Activated T-helper 2 cell treated with anti-CD3 and anti-CD28 coated beads, Interferon-gamma antibody, Interleukin-2, Interleukin-4, amounts not matched to agents 10 μg/mL and 5 μg/mL and 100 μg/mL, durations not matched to agents 14 hours and 24 hours and 36 hours (primary cell): Measurements from ENCODE around the gene TANGO6. TPM values are rescaled to one million over a fixed set of nuclear protein-coding genes. Genes with fewer than 3 reads are reported as not detected.
A peak's percentile ranks its signal among the peaks of the same experiment; 100 is the strongest.

Source experiments
- DNase-seq: peaks from one replicate; pipeline ENCODE4 v3.0.0; 2021; ENCODE audit warnings: low spot score
- H3K27ac Mint-ChIP-seq: one replicate; pipeline ENCODE4 v1.8.0; 2021; ENCODE audit warnings: mixed read lengths
- H3K27me3 Mint-ChIP-seq: one replicate; pipeline ENCODE4 v1.8.0; 2021; ENCODE audit warnings: low read depth, mixed read lengths
- H3K36me3 Mint-ChIP-seq: one replicate; pipeline ENCODE4 v1.8.0; 2021; ENCODE audit warnings: low read depth, mixed read lengths
- H3K4me1 Mint-ChIP-seq: one replicate; pipeline ENCODE4 v1.8.0; 2021; ENCODE audit warnings: low read depth, mixed read lengths
- H3K4me3 Mint-ChIP-seq: one replicate; pipeline ENCODE4 v1.8.0; 2021; ENCODE audit warnings: low read depth, mild to moderate bottlenecking, moderate library complexity, mixed read lengths
- H3K9me3 Mint-ChIP-seq: one replicate; pipeline ENCODE4 v1.8.0; 2021; ENCODE audit warnings: mixed read lengths
- intact Hi-C: fragments of 100-400 bp; cut with micrococcal nuclease; formaldehyde crosslinking; loops from one replicate; pipeline ENCODE4 v1.15.1; 2023
- total RNA-seq: library from RNA; stranded (reverse); gene quantifications from 2 replicates; pipeline ENCODE4 v1.2.3, GENCODE V29; 2022

TANGO6 gene
- total RNA-seq, 1 donor from 2014 or later = 30.0 TPM

DNA sequence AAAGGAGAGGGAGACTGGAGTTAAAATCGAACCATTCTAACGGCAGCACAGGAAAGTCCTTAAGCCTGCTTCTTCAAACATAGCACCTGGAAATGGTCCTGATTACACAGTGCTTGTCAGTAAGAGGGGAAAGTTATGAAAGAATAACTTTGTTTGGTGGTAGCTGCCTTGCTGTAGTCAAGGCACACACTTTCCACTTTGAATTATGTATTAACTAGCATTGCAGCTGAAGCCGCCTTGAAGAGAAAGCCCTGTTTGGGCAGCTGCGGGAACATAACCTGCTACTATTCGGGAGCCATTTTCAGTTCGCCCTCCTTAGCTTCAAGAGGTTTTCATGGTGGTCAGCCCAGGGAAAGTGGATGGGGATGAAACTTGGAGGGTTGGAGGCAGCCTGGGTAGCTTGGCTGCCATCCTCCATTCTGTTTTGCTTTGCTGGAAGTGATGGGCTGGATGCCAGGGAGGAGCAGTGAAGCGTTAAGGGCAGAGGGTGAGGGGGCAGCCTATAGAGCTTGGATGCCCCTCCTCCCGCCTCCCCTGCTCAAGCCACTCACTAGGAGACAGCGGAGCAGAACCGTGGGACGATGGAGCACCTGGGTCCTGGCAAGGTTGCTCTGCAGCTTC lies 256.9 kb downstream of the TANGO6 start:
- intact Hi-C loops = no loop called here
- no peaks in the 10 kb centered on the region for H3K9me3 Mint-ChIP-seq
- no peak overlapping the region for H3K27ac Mint-ChIP-seq
- H3K4me1 Mint-ChIP-seq = peaks cover under 1% of the 10 kb centered on the region
- peaks cover 15% of the 10 kb centered on the region for H3K27me3 Mint-ChIP-seq
- H3K4me3 Mint-ChIP-seq = no peak overlapping the region
- H3K36me3 Mint-ChIP-seq = no peaks in the 10 kb centered on the region
- DNase-seq = no peak

DNA sequence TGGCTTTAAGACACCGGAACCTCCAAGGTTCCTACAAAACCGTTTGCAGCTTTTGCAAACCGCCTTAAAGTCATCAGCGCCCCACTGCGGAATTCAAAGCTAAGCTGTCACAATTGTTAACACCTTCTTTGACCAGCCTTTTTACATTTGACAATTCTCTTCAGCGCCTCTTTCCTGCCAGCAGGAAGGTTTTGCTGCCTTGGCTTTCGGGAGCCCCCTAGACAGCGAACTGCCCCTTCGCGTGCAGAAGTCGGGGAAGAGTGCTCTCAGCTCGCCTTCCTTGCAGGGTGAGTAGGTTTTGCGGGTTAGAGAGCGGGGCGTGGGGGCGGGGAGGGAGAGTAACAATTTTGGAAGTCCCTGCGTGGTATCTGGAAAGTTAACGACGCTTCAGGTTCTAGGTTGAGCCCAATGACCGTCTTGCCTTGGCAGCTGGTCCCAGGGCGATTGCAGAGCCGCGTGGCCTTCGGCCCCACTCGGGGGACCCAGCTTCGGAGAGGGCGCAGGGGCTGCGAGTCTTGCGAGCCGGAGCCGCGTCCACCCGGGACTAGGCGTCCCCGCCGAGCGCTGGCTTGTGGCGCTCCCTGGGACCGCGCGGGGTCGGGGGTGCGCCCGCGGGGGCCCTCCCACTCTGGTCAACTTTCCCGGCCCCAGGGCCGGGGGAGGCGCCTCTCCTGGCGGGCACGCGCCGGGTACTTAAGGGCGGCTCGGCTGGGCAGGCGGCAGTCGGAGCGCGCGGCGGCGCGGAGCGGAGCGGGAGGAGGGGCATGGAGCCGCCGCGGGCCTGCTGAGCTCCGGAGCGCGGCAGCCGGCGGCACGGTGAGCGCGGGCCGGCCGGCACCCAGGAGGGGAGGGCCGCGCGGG lies 262.4 kb downstream of the TANGO6 start, which contains the start of gene HAS3:
Gene HAS3, plus strand, starts transcription at position 153 of the 861 bp plus-strand sequence. CDS start 3,743 bp downstream, outside the sequence.
- peak; percentile 30 for DNase-seq
- Mint-ChIP-seq H3K9me3 (no peaks in the 10 kb centered on the region), H3K4me3 (peak within 1 kb of the TSS; percentile 84), H3K36me3 (peaks cover 3% of the 10 kb centered on the region), H3K27ac (no peak within 1 kb of the TSS), H3K27me3 (peaks cover 38% of the 10 kb centered on the region), H3K4me1 (peaks cover 6% of the 10 kb centered on the region)
- intact Hi-C loops = no loop called here

DNA sequence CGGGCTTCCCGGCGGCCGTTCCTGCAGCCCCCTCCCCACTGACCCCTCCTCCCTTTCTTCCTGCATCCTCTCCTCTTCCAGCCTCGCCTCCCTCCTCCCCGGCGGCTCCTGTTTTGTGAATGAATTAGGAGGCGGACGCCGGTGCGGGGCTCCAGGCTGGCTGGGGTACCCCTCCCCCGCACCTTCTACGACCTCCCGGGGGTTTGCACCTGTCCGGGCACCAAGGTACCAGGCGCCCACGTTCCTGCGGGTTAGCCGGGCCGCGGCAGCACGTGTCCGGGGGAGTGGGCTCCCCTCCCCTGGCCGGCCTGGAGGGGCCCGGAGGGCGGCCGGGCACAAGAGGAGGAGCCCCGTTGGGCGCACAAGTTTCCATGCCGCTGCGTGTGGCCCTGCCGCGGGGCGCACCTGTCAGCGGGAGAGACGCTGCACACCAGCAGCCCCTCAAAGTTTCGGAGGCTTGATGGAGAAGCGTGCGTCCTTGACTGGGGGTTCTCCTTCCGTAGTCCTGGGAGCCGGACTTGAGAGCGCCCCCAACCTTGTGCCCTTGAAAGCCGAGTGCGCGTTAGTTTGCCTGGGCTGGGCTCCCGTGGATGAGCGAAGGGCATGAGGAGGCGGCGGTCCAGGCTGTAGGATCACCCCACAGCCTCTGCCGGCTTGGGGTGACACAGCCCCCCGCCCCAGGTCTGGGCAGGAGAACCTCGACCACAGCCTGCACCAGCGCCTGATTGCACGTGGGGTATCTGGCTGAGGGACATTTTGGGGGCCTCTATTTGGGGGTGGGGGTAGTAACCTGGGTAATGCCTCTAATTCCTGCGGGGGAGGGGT lies 263.4 kb downstream of the TANGO6 start:
- DNase-seq = no peak
- intact Hi-C loops = no loop called here
- H3K4me1 Mint-ChIP-seq = peaks cover 6% of the 10 kb centered on the region
- no peaks in the 10 kb centered on the region for H3K9me3 Mint-ChIP-seq
- peak overlapping the region; percentile 45 for H3K4me3 Mint-ChIP-seq
- peaks cover 3% of the 10 kb centered on the region for H3K36me3 Mint-ChIP-seq
- H3K27me3 Mint-ChIP-seq = peaks cover 38% of the 10 kb centered on the region
- no peak overlapping the region for H3K27ac Mint-ChIP-seq

DNA sequence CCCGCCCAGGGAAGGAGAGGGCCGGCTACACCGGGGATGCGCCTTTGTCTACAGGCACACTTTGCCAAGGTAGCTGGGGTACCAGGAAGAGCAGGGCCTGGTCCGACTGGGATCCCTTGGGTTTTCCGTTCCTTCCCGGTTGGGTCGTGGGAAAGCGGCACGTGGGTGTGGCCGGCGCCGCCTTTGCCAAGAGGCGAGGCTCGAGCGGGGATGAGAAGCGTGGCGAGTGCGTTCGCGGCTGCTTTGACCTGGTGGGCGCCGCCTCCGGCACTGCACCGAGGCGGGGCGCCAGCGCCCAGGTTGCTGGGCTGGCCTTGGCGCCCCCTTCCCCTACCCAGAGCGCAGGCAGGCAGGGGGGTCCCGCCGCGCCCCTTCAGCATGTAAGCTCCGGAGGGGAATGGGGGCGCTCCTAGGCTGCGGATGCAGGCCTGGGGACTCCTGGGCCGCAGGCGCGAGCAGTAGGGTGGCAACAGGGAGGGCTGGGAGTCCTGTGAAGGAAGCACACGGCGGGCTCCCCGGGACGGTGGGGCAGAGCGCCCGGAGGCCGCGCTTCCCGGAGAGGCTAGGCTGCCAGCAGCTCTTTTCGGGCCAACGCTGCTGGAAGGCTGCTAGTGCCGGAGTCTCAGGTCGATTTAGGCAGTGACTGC lies 264.1 kb downstream of the TANGO6 start:
- Mint-ChIP-seq H3K4me3 (peak overlapping the region; percentile 45), H3K27ac (no peak overlapping the region), H3K9me3 (no peaks in the 10 kb centered on the region), H3K36me3 (peaks cover 3% of the 10 kb centered on the region), H3K4me1 (peaks cover 6% of the 10 kb centered on the region), H3K27me3 (peaks cover 37% of the 10 kb centered on the region)
- DNase-seq = no peak
- intact Hi-C loops = no loop called here

DNA sequence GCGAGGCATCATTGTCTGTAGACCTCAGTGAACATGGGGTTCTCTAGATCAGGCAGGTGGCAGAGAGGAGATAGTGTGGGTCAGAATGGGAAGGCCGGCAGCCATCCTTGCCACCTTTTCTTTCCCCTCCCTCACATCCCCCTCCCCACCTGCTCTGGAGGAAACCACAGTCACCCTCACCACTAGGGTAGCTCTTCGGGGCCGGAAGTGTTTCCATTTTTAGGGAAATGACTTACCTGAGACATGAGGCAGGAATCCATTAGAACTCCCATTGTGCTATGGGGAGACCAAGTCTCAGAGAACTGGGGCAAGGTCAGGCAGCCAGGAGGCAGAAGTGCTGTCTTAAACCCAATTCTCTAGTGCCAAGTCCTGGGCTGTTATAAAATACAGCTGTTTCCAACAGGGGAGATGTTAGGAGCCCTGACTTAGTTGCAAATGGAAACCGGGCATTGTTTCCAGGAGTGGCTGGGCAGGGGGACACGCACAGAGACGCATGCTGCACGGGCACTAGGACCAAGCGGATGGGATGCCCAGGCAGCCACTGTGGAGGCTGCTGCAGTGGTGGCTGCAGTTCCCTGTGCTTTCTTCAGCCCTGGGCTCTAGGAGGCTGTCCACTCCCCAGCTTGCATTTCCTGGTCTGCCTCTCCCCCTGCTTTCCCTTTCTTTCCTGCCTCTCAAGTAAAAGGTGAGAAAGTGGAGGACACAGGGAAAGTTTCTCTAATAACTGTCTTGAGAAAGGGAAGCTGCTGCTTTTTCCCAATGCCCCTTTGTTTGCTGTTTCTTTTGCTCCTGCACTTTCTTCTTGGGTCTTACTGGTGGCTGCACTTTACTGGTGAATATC lies 265.0 kb downstream of the TANGO6 start:
- H3K27me3 Mint-ChIP-seq = peaks cover 31% of the 10 kb centered on the region
- peaks cover 6% of the 10 kb centered on the region for H3K4me1 Mint-ChIP-seq
- no peaks in the 10 kb centered on the region for H3K9me3 Mint-ChIP-seq
- no peak for DNase-seq
- H3K27ac Mint-ChIP-seq = no peak overlapping the region
- no peak overlapping the region for H3K4me3 Mint-ChIP-seq
- intact Hi-C loops = no loop called here
- peaks cover 3% of the 10 kb centered on the region for H3K36me3 Mint-ChIP-seq

DNA sequence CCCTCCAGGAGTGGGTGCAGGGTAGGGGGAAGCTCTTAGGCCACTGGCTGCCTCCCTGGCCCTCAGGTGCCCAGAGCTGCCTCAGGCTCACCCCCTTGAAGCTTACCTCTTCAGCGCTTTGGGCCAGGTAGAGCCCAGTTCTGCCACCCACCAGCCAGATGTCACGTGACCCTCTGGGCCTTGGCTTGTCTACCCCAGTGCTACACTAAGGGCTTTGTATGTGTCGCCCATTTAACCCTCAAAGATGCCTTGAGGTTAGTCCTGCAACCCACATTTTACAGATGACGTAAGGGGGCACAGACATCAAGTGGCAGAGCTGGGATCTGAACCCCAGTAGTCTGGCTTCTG lies 265.5 kb downstream of the TANGO6 start:
- DNase-seq = no peak
- H3K9me3 Mint-ChIP-seq = no peaks in the 10 kb centered on the region
- H3K36me3 Mint-ChIP-seq = peaks cover 3% of the 10 kb centered on the region
- H3K27me3 Mint-ChIP-seq = peaks cover 28% of the 10 kb centered on the region
- H3K4me3 Mint-ChIP-seq = no peak overlapping the region
- intact Hi-C loops = no loop called here
- peaks cover 6% of the 10 kb centered on the region for H3K4me1 Mint-ChIP-seq
- H3K27ac Mint-ChIP-seq = no peak overlapping the region

DNA sequence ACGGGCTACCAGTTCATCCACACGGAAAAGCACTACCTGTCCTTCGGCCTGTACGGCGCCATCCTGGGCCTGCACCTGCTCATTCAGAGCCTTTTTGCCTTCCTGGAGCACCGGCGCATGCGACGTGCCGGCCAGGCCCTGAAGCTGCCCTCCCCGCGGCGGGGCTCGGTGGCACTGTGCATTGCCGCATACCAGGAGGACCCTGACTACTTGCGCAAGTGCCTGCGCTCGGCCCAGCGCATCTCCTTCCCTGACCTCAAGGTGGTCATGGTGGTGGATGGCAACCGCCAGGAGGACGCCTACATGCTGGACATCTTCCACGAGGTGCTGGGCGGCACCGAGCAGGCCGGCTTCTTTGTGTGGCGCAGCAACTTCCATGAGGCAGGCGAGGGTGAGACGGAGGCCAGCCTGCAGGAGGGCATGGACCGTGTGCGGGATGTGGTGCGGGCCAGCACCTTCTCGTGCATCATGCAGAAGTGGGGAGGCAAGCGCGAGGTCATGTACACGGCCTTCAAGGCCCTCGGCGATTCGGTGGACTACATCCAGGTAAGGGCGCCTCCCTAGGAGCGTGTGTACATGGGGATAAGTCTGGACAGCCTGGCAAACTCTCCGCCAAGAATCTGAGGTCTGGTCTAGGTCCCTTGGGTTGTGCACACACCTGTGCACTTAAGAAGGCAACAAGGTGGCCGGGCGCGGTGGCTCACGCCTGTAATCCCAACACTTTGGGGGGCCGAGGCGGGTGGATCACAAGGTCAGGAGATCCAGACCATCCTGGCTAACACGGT lies 266.3 kb downstream of the TANGO6 start:
- Mint-ChIP-seq H3K4me1 (peaks cover 6% of the 10 kb centered on the region), H3K27ac (no peak overlapping the region), H3K9me3 (no peaks in the 10 kb centered on the region), H3K4me3 (no peak overlapping the region), H3K36me3 (peaks cover 3% of the 10 kb centered on the region), H3K27me3 (peaks cover 25% of the 10 kb centered on the region)
- no peak for DNase-seq
- intact Hi-C loops = no loop called here

DNA sequence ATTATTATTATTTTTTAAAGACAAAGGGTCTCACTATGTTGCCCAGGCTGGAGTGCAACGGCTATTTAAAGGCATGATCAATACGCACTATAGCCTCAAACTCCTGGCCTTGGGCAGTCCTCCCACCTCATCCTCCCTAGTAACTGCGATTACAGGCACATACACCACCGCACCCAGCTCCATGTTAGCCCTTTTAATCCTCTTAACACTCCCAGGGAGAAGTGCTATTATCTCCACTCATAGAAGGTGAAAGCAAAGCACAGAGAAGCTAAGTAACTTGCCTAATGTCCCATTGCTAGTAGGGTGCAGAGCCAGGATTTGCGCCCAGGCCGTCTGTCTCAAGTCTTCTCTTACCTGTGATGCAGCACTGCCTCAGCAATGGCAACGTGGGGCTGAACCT lies 267.1 kb downstream of the TANGO6 start:
- Mint-ChIP-seq H3K4me3 (no peak overlapping the region), H3K9me3 (no peaks in the 10 kb centered on the region), H3K4me1 (peaks cover 3% of the 10 kb centered on the region), H3K27me3 (peaks cover 21% of the 10 kb centered on the region), H3K36me3 (peaks cover 3% of the 10 kb centered on the region), H3K27ac (no peak overlapping the region)
- no peak for DNase-seq
- intact Hi-C loops = no loop called here

DNA sequence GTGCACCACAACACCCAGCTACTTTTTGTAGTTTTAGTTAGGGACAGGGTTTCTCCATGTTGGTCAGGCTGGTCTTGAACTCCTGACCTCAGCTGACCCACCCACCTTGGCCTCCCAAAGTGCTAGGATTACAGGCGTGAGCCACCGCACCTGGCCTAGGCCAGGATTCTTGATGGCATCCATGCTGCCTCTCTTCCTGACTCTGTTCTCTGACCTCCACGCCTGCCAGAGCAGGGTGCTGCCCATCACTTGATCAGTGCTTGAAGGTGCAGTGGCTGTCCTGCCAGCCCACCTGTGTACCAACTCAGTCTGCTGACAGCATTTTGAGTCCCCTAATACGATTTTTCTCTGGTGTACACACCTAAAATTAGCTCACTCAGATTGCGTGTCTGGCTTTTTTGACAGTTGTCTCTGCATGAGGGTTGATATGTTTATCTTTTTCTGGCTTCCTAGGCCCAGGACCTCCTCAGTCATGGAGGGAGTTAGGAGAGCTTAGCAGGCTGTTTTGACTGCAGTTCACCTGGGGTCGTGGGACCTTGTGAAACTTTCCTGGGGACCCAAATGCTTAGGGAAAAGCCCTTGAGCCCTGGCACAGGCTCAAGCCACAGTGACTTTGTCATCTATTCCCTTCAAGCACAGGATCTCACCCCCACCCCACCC lies 268.0 kb downstream of the TANGO6 start:
- Mint-ChIP-seq H3K4me3 (no peak overlapping the region), H3K27me3 (peaks cover 17% of the 10 kb centered on the region), H3K36me3 (peaks cover 3% of the 10 kb centered on the region), H3K27ac (no peak overlapping the region), H3K9me3 (no peaks in the 10 kb centered on the region), H3K4me1 (no peaks in the 10 kb centered on the region)
- intact Hi-C loops = no loop called here
- no peak for DNase-seq

DNA sequence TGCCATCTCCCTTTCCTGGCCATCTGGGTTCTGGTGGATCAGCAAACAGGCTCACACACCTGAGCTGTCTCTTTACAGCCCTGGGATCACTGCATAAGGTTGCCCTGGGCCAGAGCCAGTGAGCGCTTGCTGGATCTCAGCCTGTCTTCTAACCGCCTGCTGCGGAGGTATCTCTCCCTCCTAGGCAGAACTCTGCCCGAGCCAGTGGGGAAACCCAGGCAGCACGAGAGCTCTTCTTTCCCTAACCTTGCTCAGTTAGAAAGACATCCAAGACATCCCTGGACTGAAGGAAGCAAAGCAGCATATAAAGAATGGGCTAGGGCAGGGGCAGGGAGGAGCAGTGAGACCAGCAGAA lies 268.5 kb downstream of the TANGO6 start:
- intact Hi-C loops = no loop called here
- H3K36me3 Mint-ChIP-seq = peaks cover 3% of the 10 kb centered on the region
- DNase-seq = no peak
- no peak overlapping the region for H3K27ac Mint-ChIP-seq
- H3K27me3 Mint-ChIP-seq = peaks cover 15% of the 10 kb centered on the region
- no peaks in the 10 kb centered on the region for H3K9me3 Mint-ChIP-seq
- H3K4me3 Mint-ChIP-seq = no peak overlapping the region
- no peaks in the 10 kb centered on the region for H3K4me1 Mint-ChIP-seq
